Brain pericyte (primary cell): ENCODE results near the gene SHISA6.

ENCODE experiments used
- DNase-seq: peaks from one replicate; pipeline ENCODE4 v3.0.0-alpha.2; 2012; ENCODE audit warnings: low read depth, low spot score

The SHISA6 gene

GRCh38 chr17:11353601-11354000 lies 112.6 kb downstream of the SHISA6 start:
- DNase-seq = no peak

GRCh38 chr17:11356371-11356770 lies 115.4 kb downstream of the SHISA6 start:
- no peak for DNase-seq

GRCh38 chr17:11363565-11364117 lies 122.6 kb downstream of the SHISA6 start:
- no peak for DNase-seq

GRCh38 chr17:11366272-11366850 lies 125.3 kb downstream of the SHISA6 start:
- no peak for DNase-seq

GRCh38 chr17:11369575-11369974 lies 128.6 kb downstream of the SHISA6 start:
- no peak for DNase-seq

GRCh38 chr17:11372692-11373091 lies 131.7 kb downstream of the SHISA6 start:
- no peak for DNase-seq

GRCh38 chr17:11378506-11378905 lies 137.5 kb downstream of the SHISA6 start:
- DNase-seq = no peak

GRCh38 chr17:11380761-11381160 lies 139.7 kb downstream of the SHISA6 start:
- DNase-seq = no peak

- no peak for DNase-seq
Observed at GRCh38 chr17:11383157-11383556, 142.1 kb downstream of the SHISA6 start.

- no peak for DNase-seq
Observed at GRCh38 chr17:11384131-11384530, 143.1 kb downstream of the SHISA6 start.

GRCh38 chr17:11387610-11388009 lies 146.6 kb downstream of the SHISA6 start:
- no peak for DNase-seq

- DNase-seq = no peak
Observed at GRCh38 chr17:11388054-11388453, 147.0 kb downstream of the SHISA6 start.

- no peak for DNase-seq
Observed at GRCh38 chr17:11389583-11389982, 148.6 kb downstream of the SHISA6 start.

DNA sequence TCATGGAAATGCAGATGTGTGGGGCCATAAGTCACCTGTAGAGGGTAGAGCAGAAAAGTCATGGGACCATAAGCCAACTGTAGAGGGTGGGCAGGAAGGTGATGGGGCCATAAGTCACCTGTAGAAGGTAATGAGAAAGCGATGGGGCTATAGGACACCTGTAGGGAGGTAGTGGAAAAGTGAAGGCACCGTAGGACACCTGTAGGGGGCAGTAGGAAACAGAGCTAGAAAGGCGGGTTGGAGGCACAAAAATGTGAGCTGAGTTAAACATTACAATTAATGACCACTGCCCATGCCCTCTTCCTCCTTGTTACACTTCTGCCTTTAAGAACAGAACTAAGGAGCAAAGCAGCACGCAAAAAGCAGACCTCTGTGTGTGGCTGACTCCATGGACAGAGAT lies 150.1 kb downstream of the SHISA6 start:
- no peak for DNase-seq

DNA sequence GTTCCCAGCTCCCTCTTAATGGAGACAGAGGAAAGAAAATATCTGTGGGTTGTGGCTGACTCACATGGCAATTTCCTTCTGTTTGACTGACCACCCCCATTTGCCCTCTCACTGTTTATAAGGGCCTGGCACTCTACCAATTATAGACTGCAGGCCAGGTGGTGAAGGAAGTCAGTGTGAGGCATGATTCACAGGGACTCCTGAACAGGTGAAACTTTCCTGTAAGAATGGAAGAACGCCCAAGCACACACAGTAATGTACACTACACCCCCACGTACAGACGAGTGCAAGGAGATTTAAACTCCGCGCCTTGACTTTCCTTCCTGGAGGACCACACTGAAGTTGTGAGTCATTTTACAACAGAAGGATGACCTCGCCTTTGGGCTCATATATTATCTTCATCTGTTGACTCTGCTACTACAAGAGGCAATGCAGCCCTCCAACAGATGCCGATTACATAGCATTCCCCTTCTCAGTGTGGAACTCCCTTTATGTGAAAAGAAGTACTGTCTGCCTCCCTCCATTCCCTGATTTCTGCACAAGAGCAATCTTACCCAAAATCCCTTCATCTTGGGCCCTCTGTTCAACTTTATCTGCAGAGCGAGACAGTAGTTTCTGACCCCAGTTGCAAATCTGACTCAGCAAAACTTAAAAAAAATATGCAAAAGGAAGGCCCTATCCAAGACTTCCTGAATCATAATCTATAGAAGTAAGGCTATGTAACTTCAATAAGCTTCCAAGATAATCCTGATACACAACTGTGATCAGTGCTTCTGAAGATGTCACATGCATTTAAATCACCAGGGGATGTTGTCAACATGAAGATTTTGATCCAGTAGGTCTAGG lies 163.6 kb downstream of the SHISA6 start:
- DNase-seq = no peak

GRCh38 chr17:11406716-11407115 lies 165.7 kb downstream of the SHISA6 start:
- DNase-seq = no peak

DNA sequence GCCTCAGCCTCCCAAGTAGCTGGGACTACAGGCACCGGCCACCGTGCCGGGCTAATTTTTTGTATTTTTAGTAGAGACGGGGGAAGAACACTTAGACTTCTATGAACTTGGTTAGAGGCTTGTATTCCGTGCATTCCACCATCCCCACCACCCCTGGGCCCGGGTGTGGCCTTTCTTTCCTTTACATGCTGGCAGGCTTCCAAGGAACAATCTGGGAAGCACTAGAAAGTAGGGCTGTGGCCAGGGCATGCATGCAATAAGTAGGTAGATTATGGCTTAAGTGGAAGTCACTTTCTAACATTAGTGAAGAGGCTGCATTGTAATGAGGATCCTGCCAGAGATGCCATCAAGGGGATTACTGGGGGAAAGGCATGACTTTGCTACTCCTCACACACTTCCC lies 171.6 kb downstream of the SHISA6 start:
- DNase-seq = no peak

DNA sequence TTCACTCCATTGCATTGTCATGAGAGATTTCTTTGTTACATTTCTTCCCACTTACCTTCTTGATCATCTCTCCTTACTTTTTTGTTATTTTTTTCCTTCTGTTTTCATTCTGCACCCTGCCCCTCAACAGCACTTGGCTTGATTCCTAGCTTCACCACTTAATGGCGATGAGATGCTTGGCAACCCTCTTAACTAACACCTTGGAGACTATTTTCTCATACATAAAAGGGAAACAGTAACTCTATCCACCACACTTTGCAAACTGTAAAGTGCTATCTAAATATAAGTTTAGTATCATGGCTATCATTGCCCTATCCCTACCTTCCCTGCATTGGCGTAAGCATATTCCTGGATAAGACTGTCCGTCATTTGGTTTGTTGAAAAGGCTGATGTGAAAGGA lies 177.3 kb downstream of the SHISA6 start:
- DNase-seq = no peak

- no peak for DNase-seq
Observed at GRCh38 chr17:11430751-11431150, 189.7 kb downstream of the SHISA6 start.

GRCh38 chr17:11438673-11439072 lies 197.7 kb downstream of the SHISA6 start:
- DNase-seq = no peak

- DNase-seq = no peak
Observed at GRCh38 chr17:11441004-11441403, 200.0 kb downstream of the SHISA6 start.

GRCh38 chr17:11446316-11446715 lies 205.3 kb downstream of the SHISA6 start:
- no peak for DNase-seq

GRCh38 chr17:11454096-11454495 lies 213.1 kb downstream of the SHISA6 start:
- DNase-seq = no peak
